A204.1 (cell line): ENCODE measurements around the gene C1orf21.

Experiments used
- FAIRE-seq: peaks from 2 replicates; lab custom pipeline; 2012; peaks lifted over from hg19 to GRCh38; lab: Jason Lieb, UNC

C1orf21 gene

GRCh38 chr1:184559117-184559713 lies 172.4 kb downstream of the C1orf21 start:
- no peak for FAIRE-seq

GRCh38 chr1:184562806-184563205 lies 176.0 kb downstream of the C1orf21 start:
- no peak for FAIRE-seq

GRCh38 chr1:184563308-184563707 lies 176.5 kb downstream of the C1orf21 start:
- FAIRE-seq: no peak

GRCh38 chr1:184567009-184567408 lies 180.2 kb downstream of the C1orf21 start:
- no peak for FAIRE-seq

- FAIRE-seq: no peak
These were observed 180.8 kb downstream of the C1orf21 start for GRCh38 chr1:184567637-184568036.

GRCh38 chr1:184568148-184568547 lies 181.3 kb downstream of the C1orf21 start:
- FAIRE-seq: no peak

GRCh38 chr1:184569106-184569505 lies 182.3 kb downstream of the C1orf21 start:
- FAIRE-seq: no peak

- no peak for FAIRE-seq
These were observed 187.8 kb downstream of the C1orf21 start for GRCh38 chr1:184574588-184574987.

GRCh38 chr1:184576822-184577221 lies 190.0 kb downstream of the C1orf21 start:
- no peak for FAIRE-seq

- FAIRE-seq: no peak
These were observed 190.5 kb downstream of the C1orf21 start for GRCh38 chr1:184577319-184577718.

GRCh38 chr1:184582411-184582810 lies 195.6 kb downstream of the C1orf21 start:
- FAIRE-seq: no peak

GRCh38 chr1:184583849-184584248 lies 197.0 kb downstream of the C1orf21 start:
- no peak for FAIRE-seq

- FAIRE-seq: no peak
These were observed 201.9 kb downstream of the C1orf21 start for GRCh38 chr1:184588701-184589100.

- no peak for FAIRE-seq
These were observed 203.4 kb downstream of the C1orf21 start for GRCh38 chr1:184590163-184590750.

GRCh38 chr1:184593597-184593996 lies 206.8 kb downstream of the C1orf21 start:
- FAIRE-seq: no peak

- FAIRE-seq: no peak
These were observed 208.8 kb downstream of the C1orf21 start for GRCh38 chr1:184595596-184595995.

GRCh38 chr1:184596950-184597645 lies 210.3 kb downstream of the C1orf21 start:
- no peak for FAIRE-seq

- no peak for FAIRE-seq
These were observed 211.0 kb downstream of the C1orf21 start for GRCh38 chr1:184597650-184598357.

- no peak for FAIRE-seq
These were observed 211.8 kb downstream of the C1orf21 start for GRCh38 chr1:184598403-184599193.

GRCh38 chr1:184604152-184604900 lies 217.5 kb downstream of the C1orf21 start:
- FAIRE-seq: no peak

GRCh38 chr1:184605941-184606340 lies 219.1 kb downstream of the C1orf21 start:
- FAIRE-seq: no peak

GRCh38 chr1:184606786-184607185 lies 220.0 kb downstream of the C1orf21 start:
- no peak for FAIRE-seq
